ENCODE measurements around the gene EMCN.

The EMCN gene

DNA sequence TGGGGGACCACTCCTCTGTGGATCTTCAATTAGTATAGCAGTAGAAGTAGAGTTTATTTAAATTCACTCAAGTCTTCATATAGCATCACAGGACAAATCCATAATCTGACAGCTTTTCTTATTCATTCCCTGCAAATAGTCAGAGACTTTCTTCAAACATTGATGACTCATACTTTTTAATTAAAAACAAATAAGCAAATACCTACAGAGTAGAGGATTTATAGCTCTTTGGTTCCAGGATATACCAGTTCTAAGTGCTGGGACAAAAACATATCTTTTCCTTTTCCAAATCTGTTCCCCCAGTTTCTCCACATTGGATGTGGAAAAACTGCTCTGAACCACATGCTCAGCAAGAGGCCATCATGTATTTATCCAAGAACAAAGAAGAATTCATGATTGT is 24.1 kb downstream of the EMCN start:
- no peak overlapping the region for H3K27ac ChIP-seq
- H3K9me3 ChIP-seq, result peaks cover 0 to 13% (median 0%) of the 10 kb centered on the region in 3 donors

DNA sequence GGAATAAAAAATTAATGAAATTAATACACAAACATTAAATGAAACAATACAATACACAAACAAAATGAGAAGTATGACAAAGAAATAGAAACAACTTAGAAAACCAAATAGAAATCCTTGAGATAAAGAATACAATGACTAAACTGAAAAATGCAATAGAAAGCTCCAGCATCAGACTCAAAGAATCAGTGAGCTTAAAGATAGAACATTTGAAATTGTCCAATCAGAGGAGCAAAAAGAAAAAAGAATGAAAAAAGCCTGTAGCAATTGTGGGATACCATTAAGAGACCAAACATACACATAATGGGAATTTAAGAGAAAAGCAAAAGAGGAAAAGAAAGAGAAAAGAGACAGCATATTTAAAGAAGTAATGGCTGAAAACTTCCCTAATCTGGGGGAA is 25.7 kb downstream of the EMCN start:
- intact Hi-C loops (cut with DNase I; ENCODE audit: low total_unique reads), result no loop called here
- TF ChIP-seq, protein P1, sequence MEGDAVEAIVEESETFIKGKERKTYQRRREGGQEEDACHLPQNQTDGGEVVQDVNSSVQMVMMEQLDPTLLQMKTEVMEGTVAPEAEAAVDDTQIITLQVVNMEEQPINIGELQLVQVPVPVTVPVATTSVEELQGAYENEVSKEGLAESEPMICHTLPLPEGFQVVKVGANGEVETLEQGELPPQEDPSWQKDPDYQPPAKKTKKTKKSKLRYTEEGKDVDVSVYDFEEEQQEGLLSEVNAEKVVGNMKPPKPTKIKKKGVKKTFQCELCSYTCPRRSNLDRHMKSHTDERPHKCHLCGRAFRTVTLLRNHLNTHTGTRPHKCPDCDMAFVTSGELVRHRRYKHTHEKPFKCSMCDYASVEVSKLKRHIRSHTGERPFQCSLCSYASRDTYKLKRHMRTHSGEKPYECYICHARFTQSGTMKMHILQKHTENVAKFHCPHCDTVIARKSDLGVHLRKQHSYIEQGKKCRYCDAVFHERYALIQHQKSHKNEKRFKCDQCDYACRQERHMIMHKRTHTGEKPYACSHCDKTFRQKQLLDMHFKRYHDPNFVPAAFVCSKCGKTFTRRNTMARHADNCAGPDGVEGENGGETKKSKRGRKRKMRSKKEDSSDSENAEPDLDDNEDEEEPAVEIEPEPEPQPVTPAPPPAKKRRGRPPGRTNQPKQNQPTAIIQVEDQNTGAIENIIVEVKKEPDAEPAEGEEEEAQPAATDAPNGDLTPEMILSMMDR (IDR thresholded peaks at IDR 0.05), result no peak
- no peak for DNase-seq
- no peaks in the 10 kb centered on the region for H3K27me3 ChIP-seq
- no peaks in the 10 kb centered on the region for H3K4me1 ChIP-seq
- no peak overlapping the region for H3K27ac ChIP-seq
- H3K36me3 ChIP-seq, result no peaks in the 10 kb centered on the region
- no peak overlapping the region for H3K4me3 ChIP-seq
- peaks cover 0 to 13% (median 0%) of the 10 kb centered on the region in 3 donors for H3K9me3 ChIP-seq

More for the DNA sequence above, 24.1 kb downstream of the EMCN start:
- H3K36me3 ChIP-seq, result no peaks in the 10 kb centered on the region
- H3K4me1 ChIP-seq, result no peaks in the 10 kb centered on the region
- no peak for DNase-seq
- intact Hi-C loops (cut with DNase I; ENCODE audit: low total_unique reads), result no loop called here
- no peaks in the 10 kb centered on the region for H3K27me3 ChIP-seq
- H3K4me3 ChIP-seq, result no peak overlapping the region
- TF ChIP-seq, protein P1 (IDR thresholded peaks at IDR 0.05), result no peak

DNA sequence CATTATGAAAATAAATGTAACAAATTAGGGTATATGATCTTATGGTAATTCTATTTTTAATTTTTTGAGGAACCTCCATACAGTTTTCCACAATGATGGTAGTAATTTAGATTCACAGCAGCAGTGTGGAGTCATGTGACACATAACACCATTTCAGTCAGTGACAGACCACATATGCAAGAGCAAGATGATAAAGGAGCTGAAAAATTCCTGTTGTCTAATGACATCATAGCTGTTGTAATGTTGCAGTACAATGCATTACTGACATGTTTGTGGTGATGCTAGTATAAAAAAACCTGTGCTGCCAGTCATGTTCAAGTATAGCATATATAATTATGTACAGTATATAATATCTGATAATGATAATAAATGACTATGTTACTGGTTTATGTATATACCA is 28.5 kb downstream of the EMCN start:
- no peak overlapping the region for H3K4me3 ChIP-seq
- TF ChIP-seq, protein P1 (IDR thresholded peaks at IDR 0.05), result no peak
- no peaks in the 10 kb centered on the region for H3K27me3 ChIP-seq
- H3K27ac ChIP-seq, result no peak overlapping the region
- intact Hi-C loops (cut with DNase I; ENCODE audit: low total_unique reads), result no loop called here
- no peaks in the 10 kb centered on the region for H3K36me3 ChIP-seq
- H3K4me1 ChIP-seq, result no peaks in the 10 kb centered on the region
- H3K9me3 ChIP-seq, result peaks cover 0 to 13% (median 0%) of the 10 kb centered on the region in 3 donors
- DNase-seq, result no peak

DNA sequence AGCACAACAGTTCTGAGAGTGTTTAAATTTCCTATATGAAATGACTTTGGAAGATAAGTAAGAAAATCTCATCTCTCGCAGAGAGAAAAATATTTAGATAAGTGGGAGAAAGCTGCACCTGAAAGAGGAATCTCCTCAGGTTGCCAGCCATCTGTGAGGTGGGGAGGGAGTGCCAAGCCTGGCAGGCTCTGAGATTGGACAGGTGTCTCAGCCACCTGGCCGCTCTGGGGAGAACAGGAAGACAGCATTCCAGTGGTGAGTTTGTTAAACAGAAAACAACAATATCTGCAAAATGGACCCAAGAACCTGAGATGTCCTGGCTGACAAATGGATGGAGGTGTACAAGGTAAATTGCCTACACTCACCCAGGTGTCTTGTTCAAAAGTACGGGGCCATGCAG is 31.3 kb downstream of the EMCN start:
- Histone ChIP-seq H3K36me3 (no peaks in the 10 kb centered on the region), H3K4me1 (no peaks in the 10 kb centered on the region), H3K27me3 (no peaks in the 10 kb centered on the region), H3K27ac (no peak overlapping the region), H3K9me3 (peaks cover 0 to 4% (median 0%) of the 10 kb centered on the region in 3 donors), H3K4me3 (no peak overlapping the region)
- intact Hi-C loops (cut with DNase I; ENCODE audit: low total_unique reads), result no loop called here
- TF ChIP-seq, protein P1 (IDR thresholded peaks at IDR 0.05), result no peak
- DNase-seq, result no peak

DNA sequence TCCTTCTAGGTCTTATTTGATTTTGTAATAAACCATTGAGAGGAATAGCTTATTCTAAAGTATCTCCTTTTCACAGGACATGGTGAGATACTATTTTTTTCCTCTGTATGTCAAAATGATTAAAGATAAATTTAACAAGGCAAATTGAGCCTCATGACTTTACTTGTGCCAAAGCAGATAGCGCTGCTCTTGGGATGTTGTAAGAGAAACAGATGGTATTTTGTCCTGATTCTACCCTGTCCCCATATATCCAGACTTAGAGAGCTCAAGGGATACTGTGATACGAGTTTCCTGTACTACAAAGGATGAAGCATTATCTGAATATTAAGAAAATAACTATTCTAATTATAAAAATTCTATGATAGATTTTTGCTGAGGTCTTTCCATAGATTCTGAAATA is 34.0 kb downstream of the EMCN start:
- intact Hi-C loops (cut with DNase I; ENCODE audit: low total_unique reads), result loop anchor here (5.0 kb wide), 1 partner anchor 179 kb away; no protein-coding TSS in a partner anchor
- H3K4me1 ChIP-seq, result no peaks in the 10 kb centered on the region
- H3K27me3 ChIP-seq, result no peaks in the 10 kb centered on the region
- no peaks in the 10 kb centered on the region for H3K36me3 ChIP-seq
- DNase-seq, result no peak
- TF ChIP-seq, protein P1 (IDR thresholded peaks at IDR 0.05), result no peak
- H3K4me3 ChIP-seq, result no peak overlapping the region
- H3K27ac ChIP-seq, result no peak overlapping the region
- H3K9me3 ChIP-seq, result no peaks in the 10 kb centered on the region

DNA sequence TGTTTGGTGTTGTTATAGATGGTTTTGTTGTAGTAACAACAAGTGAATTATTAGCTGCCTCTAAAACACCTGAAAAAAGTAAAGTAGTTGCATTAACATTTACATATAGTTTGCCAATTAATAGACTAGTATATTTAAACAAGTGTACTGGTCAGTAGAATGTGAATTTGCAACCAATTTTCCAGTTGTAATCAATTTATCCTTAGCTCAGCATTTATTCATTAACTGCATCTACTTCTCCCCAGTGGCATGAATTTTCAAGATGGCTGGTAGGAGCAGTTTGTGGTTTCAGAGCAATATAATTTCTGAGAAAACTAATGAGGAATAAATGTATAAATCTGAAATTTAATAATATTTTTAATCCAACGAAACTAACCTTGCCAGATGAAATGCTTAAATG is 37.9 kb downstream of the EMCN start:
- Histone ChIP-seq H3K27ac (no peak overlapping the region), H3K27me3 (no peaks in the 10 kb centered on the region), H3K36me3 (no peaks in the 10 kb centered on the region), H3K9me3 (no peaks in the 10 kb centered on the region), H3K4me3 (no peak overlapping the region), H3K4me1 (no peaks in the 10 kb centered on the region)
- no peak for DNase-seq
- intact Hi-C loops (cut with DNase I; ENCODE audit: low total_unique reads), result loop anchor here (5.0 kb wide), 1 partner anchor 182 kb away; no protein-coding TSS in a partner anchor
- TF ChIP-seq, protein P1 (IDR thresholded peaks at IDR 0.05), result no peak
